ENCODE measurements around the gene PHACTR2.

PHACTR2 gene

DNA sequence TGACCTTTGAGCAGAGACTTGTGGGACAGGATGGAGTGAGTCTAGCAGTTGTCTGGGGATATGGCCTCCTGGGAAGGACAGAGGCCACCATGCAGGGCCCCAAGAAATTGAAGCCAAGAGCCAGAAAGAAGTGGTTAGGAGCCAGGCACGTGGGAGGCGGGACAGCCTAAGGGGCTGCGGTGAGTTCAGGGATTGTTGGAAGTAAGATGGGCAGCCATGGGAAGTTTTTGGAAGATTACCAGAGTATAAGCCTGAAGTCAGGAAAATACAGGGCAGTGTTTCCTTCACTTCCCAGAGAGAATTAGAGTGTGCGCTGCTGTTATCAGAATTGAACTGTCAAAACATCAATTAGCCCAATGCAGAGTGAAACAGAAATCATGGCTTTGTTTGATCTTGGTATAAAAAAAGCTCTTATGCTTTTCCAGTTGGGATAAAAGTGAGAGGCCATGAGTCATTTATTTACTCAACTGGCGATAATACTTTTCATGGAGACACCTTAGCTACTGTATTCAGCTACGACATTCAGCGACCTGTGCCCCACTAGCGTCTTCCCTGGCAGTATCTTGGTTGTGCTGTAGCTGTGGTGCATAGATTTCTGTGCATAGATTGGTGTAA, 66.9 kb downstream of the PHACTR2 start:
- DNase-seq (ENCODE audit: low read depth in 1 of 2, low spot score in 1 of 2): no peak
- Histone ChIP-seq H3K27ac (replicated peaks) (no peak overlapping the region), H3K4me3 (replicated peaks; ENCODE audit: insufficient read depth, low read length) (no peak overlapping the region), H3K27me3 (ENCODE audit: insufficient read depth, poor library complexity, severe bottlenecking) (no peaks in the 10 kb centered on the region)
- TF ChIP-seq SPI1 (IDR thresholded peaks at IDR 0.05; ENCODE audit: borderline replicate concordance, low read depth): no peak
- TF ChIP-seq POLR2AphosphoS5 (IDR thresholded peaks at IDR 0.05; ENCODE audit: low read depth): no peak
- TF ChIP-seq, protein P1, sequence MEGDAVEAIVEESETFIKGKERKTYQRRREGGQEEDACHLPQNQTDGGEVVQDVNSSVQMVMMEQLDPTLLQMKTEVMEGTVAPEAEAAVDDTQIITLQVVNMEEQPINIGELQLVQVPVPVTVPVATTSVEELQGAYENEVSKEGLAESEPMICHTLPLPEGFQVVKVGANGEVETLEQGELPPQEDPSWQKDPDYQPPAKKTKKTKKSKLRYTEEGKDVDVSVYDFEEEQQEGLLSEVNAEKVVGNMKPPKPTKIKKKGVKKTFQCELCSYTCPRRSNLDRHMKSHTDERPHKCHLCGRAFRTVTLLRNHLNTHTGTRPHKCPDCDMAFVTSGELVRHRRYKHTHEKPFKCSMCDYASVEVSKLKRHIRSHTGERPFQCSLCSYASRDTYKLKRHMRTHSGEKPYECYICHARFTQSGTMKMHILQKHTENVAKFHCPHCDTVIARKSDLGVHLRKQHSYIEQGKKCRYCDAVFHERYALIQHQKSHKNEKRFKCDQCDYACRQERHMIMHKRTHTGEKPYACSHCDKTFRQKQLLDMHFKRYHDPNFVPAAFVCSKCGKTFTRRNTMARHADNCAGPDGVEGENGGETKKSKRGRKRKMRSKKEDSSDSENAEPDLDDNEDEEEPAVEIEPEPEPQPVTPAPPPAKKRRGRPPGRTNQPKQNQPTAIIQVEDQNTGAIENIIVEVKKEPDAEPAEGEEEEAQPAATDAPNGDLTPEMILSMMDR (IDR thresholded peaks at IDR 0.05; ENCODE audit: insufficient read depth, low read length): no peak
- TF ChIP-seq, protein P2, sequence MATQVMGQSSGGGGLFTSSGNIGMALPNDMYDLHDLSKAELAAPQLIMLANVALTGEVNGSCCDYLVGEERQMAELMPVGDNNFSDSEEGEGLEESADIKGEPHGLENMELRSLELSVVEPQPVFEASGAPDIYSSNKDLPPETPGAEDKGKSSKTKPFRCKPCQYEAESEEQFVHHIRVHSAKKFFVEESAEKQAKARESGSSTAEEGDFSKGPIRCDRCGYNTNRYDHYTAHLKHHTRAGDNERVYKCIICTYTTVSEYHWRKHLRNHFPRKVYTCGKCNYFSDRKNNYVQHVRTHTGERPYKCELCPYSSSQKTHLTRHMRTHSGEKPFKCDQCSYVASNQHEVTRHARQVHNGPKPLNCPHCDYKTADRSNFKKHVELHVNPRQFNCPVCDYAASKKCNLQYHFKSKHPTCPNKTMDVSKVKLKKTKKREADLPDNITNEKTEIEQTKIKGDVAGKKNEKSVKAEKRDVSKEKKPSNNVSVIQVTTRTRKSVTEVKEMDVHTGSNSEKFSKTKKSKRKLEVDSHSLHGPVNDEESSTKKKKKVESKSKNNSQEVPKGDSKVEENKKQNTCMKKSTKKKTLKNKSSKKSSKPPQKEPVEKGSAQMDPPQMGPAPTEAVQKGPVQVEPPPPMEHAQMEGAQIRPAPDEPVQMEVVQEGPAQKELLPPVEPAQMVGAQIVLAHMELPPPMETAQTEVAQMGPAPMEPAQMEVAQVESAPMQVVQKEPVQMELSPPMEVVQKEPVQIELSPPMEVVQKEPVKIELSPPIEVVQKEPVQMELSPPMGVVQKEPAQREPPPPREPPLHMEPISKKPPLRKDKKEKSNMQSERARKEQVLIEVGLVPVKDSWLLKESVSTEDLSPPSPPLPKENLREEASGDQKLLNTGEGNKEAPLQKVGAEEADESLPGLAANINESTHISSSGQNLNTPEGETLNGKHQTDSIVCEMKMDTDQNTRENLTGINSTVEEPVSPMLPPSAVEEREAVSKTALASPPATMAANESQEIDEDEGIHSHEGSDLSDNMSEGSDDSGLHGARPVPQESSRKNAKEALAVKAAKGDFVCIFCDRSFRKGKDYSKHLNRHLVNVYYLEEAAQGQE (IDR thresholded peaks at IDR 0.05; ENCODE audit: insufficient replicate concordance, low read depth): no peak
- no peak for TF ChIP-seq GABPA (IDR thresholded peaks at IDR 0.05; ENCODE audit: low read depth)

DNA sequence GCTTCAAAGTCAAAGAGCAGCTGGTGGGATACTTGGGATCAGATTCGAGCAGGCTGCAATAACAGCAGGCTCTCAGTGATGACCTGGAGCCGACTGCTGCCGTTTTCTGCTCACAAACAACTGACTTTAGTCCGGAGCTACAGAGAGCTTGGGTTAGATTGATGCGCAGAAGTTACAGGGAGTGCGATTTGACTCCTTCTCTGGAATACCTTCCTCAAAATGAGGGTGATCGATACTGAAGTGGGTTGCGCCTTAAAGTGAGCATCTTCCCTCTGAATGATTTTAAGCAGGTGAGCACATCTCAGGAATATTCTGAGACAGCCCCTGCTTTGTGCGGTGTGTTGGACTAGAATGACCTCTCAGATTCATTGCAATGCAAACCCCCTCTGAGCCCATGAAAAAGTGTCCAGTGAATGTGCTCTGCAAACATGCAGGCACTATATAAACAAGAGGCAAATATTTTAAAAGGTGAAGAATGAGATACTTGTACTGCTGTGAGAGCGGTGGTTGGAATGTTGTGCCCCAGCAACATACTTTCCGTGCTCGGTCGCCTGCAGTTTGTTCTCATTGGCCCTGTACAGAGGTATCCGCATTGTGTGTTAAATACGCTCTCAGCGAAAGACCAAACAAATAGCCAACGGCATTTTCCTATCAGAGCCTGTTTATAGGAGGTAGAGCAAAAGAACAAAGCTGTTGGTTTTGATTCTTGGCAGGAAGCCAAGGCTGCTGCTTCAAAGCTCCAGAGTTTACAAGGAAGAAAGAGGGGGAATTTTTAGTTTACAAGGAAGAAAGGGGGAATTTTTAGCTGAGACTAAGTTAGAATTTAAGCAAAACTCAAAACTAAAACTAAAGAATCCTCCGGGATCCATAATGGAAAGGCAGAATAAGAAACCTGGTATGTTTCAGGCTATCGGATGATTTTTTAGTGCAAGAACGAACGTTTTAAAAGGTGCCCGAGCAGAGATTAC, 67.7 kb downstream of the PHACTR2 start:
- no peak overlapping the region for H3K4me3 ChIP-seq (replicated peaks; ENCODE audit: insufficient read depth, low read length)
- TF ChIP-seq POLR2AphosphoS5 (IDR thresholded peaks at IDR 0.05; ENCODE audit: low read depth): no peak
- TF ChIP-seq, protein P2 (IDR thresholded peaks at IDR 0.05; ENCODE audit: insufficient replicate concordance, low read depth): no peak
- TF ChIP-seq GABPA (IDR thresholded peaks at IDR 0.05; ENCODE audit: low read depth): no peak
- TF ChIP-seq, protein P1 (IDR thresholded peaks at IDR 0.05; ENCODE audit: insufficient read depth, low read length): no peak
- TF ChIP-seq SPI1 (IDR thresholded peaks at IDR 0.05; ENCODE audit: borderline replicate concordance, low read depth): no peak
- no peak for DNase-seq (ENCODE audit: low read depth in 1 of 2, low spot score in 1 of 2)
- no peaks in the 10 kb centered on the region for H3K27me3 ChIP-seq (ENCODE audit: insufficient read depth, poor library complexity, severe bottlenecking)
- H3K27ac ChIP-seq (replicated peaks): no peak overlapping the region

DNA sequence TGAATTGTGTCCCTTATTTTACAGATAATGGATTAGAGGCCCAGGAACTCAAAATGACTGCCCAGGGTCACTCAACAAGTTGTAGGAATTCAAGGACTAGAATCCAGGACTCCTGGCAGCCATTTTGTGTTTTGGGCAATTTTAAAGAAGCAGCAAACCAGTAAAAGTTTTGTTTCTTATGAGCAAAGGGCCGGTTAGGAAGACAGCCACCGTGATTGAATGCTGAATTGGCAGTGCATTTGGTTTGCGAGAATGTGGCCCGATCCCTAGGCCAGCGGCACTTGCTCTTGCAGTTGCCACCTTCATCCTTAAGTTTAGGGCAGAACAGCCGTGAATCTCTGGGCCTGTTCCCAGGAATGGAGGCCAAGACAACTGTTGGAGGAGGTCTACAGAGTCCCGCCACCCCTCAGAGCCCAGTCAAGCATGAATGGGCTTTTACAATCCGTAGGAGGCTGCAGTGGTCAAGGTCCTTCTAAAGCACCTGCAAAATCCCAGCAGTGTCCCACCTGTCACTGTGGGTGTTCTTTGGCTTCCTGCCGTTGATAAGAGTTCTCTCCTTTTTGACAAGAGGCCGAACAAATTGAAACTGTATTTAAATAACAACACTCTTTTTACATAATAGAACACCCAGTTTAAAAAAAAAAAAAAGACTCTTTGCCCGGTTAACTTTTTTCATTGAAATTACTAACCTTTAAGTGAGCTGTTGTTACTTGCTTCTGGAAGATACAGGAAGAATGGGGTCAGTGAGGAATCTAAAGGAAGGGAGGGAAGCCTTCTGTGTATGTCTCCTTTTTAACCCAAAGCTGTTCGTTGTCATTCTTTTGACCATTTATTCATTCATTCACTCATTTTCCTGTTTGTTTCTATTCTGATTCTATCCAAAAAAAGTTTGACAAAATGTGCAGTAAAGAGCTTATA, 68.7 kb downstream of the PHACTR2 start:
- TF ChIP-seq, protein P1 (IDR thresholded peaks at IDR 0.05; ENCODE audit: insufficient read depth, low read length): no peak
- TF ChIP-seq GABPA (IDR thresholded peaks at IDR 0.05; ENCODE audit: low read depth) (no peak), POLR2AphosphoS5 (IDR thresholded peaks at IDR 0.05; ENCODE audit: low read depth) (no peak), SPI1 (IDR thresholded peaks at IDR 0.05; ENCODE audit: borderline replicate concordance, low read depth) (no peak)
- TF ChIP-seq, protein P2 (IDR thresholded peaks at IDR 0.05; ENCODE audit: insufficient replicate concordance, low read depth): no peak
- no peaks in the 10 kb centered on the region for H3K27me3 ChIP-seq (ENCODE audit: insufficient read depth, poor library complexity, severe bottlenecking)
- H3K27ac ChIP-seq (replicated peaks): no peak overlapping the region
- no peak for DNase-seq (ENCODE audit: low read depth in 1 of 2, low spot score in 1 of 2)
- no peak overlapping the region for H3K4me3 ChIP-seq (replicated peaks; ENCODE audit: insufficient read depth, low read length)

Data from HL-60 (cell line).